ENCODE measurements around the gene CPA5. TPM values are rescaled to one million over a fixed set of nuclear protein-coding genes. Genes with fewer than 3 reads are reported as not detected.
A peak's percentile ranks its signal among the peaks of the same experiment; 100 is the strongest.

The CPA5 gene, protein sequence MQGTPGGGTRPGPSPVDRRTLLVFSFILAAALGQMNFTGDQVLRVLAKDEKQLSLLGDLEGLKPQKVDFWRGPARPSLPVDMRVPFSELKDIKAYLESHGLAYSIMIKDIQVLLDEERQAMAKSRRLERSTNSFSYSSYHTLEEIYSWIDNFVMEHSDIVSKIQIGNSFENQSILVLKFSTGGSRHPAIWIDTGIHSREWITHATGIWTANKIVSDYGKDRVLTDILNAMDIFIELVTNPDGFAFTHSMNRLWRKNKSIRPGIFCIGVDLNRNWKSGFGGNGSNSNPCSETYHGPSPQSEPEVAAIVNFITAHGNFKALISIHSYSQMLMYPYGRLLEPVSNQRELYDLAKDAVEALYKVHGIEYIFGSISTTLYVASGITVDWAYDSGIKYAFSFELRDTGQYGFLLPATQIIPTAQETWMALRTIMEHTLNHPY
- total RNA-seq (2021), result not detected in 2 replicates
- long read RNA-seq, result 0 reads

DNA sequence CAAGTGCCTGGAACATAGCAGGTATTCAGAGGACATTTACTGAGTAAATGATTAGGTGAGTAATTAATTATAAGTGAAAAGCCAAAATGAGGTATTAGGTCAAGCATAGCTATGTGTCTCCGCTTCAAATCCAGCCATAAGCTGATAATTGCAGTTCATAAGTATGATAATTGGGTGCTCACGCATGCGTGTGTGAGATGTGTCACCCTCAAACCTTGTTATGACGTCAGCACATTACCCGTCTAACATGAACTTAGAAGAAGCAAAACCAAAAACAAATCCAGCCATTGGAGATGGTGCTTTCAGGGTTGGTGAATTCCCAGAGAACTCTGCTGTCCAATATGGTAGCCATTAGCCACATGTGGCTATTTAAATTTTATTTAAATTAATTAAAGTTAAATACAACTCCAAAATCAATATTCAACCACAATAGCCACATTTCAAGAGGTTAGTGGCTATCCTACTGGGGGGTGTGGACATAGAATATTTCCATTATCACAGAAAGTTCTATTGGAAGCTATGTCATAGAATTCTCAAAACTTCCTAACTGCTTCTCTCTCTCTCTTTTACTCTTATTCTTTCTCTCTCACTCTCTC, at the start of gene CPA5:
Gene CPA5 (plus strand): TSS at position 546 of the 596 bp plus-strand sequence. CDS start 1,670 bp downstream, outside the sequence.
- Histone ChIP-seq H4K5ac (ENCODE audit: insufficient read length, low read depth, low read length) (no peak within 1 kb of the TSS), H2BK12ac (ENCODE audit: insufficient read length, low read depth, low read length) (no peak within 1 kb of the TSS), H2BK15ac (ENCODE audit: low read depth, low read length) (no peak within 1 kb of the TSS), H3T11ph (ENCODE audit: low read length) (no peak within 1 kb of the TSS), H2AFZ (ENCODE audit: low read length) (no peak within 1 kb of the TSS), H3K79me1 (ENCODE audit: insufficient read depth, low read depth, low read length, poor library complexity, severe bottlenecking) (no peaks in the 10 kb centered on the region), H3K79me2 (ENCODE audit: insufficient read depth, low read length) (no peaks in the 10 kb centered on the region), H4K8ac (replicated peaks; ENCODE audit: insufficient read length, low read depth, low read length) (no peak within 1 kb of the TSS), H2BK20ac (ENCODE audit: low read depth, low read length, poor library complexity, severe bottlenecking) (no peak within 1 kb of the TSS), H3K9me3 (ENCODE audit: control insufficient read depth, low read depth, low read length) (no peaks in the 10 kb centered on the region), H3K4ac (ENCODE audit: low read depth, low read length) (no peak within 1 kb of the TSS), H3K4me1 (ENCODE audit: insufficient read depth, low read length) (peaks cover 7% of the 10 kb centered on the region), H3K14ac (ENCODE audit: insufficient read depth, low read length) (no peak within 1 kb of the TSS), H3K4me2 (ENCODE audit: insufficient read depth, insufficient read length, low read length) (peak within 1 kb of the TSS; percentile 10), H4K91ac (ENCODE audit: insufficient read length, low read depth, low read length) (no peak within 1 kb of the TSS), H3K27me3 (ENCODE audit: insufficient read depth, low read length) (no peaks in the 10 kb centered on the region), H2BK120ac (ENCODE audit: low read depth, low read length, poor library complexity, severe bottlenecking) (no peak within 1 kb of the TSS), H2AK5ac (ENCODE audit: insufficient read length, low read length) (no peak within 1 kb of the TSS), H3K23me2 (ENCODE audit: insufficient read length, low read depth, low read length, poor library complexity, severe bottlenecking) (no peaks in the 10 kb centered on the region), H3K27ac (ENCODE audit: insufficient read length, low read depth, low read length) (no peak within 1 kb of the TSS), H3K23ac (ENCODE audit: insufficient read length, low read depth, low read length) (no peak within 1 kb of the TSS), H3K56ac (ENCODE audit: insufficient read length, low read depth, low read length) (no peak within 1 kb of the TSS), H2BK5ac (ENCODE audit: insufficient read length, low read length) (no peak within 1 kb of the TSS), H3K18ac (ENCODE audit: insufficient read length, low read depth, low read length) (no peak within 1 kb of the TSS), H4K20me1 (ENCODE audit: control insufficient read depth, insufficient read depth, insufficient read length) (no peaks in the 10 kb centered on the region), H3K9ac (ENCODE audit: extremely low read depth, insufficient read length, low read length) (no peak within 1 kb of the TSS)
- peak within 1 kb of the TSS; percentile 59 to 83 (median 62); a peak in 4 of 7 replicates for H3K27ac Mint-ChIP-seq
- TF ChIP-seq, protein P1, sequence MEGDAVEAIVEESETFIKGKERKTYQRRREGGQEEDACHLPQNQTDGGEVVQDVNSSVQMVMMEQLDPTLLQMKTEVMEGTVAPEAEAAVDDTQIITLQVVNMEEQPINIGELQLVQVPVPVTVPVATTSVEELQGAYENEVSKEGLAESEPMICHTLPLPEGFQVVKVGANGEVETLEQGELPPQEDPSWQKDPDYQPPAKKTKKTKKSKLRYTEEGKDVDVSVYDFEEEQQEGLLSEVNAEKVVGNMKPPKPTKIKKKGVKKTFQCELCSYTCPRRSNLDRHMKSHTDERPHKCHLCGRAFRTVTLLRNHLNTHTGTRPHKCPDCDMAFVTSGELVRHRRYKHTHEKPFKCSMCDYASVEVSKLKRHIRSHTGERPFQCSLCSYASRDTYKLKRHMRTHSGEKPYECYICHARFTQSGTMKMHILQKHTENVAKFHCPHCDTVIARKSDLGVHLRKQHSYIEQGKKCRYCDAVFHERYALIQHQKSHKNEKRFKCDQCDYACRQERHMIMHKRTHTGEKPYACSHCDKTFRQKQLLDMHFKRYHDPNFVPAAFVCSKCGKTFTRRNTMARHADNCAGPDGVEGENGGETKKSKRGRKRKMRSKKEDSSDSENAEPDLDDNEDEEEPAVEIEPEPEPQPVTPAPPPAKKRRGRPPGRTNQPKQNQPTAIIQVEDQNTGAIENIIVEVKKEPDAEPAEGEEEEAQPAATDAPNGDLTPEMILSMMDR (conservative IDR thresholded peaks at IDR 0.05), result no peak
- no peaks in the 10 kb centered on the region for H3K36me3 Mint-ChIP-seq (ENCODE audit: insufficient read depth in 1 of 3, low read depth in 3 of 3)
- no CpG with 5 or more reads among the region's 5 CpGs for WGBS (ENCODE audit: extremely low coverage, insufficient read length, low lambda C conversion rate)
- H3K4me1 Mint-ChIP-seq, result peaks cover 20 to 25% of the 10 kb centered on the region in 2 experiments
- H3K27me3 Mint-ChIP-seq (ENCODE audit: low read depth), result peaks cover 3% of the 10 kb centered on the region
- no peak within 1 kb of the TSS; a peak in 2 of 5 replicates for H3K4me3 Mint-ChIP-seq
- H3K9me3 Mint-ChIP-seq, result no peaks in the 10 kb centered on the region; a peak in 1 of 5 replicates
- DNase-seq, result no peak
